HCT116 (cell line): ENCODE data around the gene PXMP4. TPM values are rescaled to one million over a fixed set of nuclear protein-coding genes. Genes with fewer than 3 reads are reported as not detected.

Experiments used
- ATAC-seq: fragments of 200-7000 bp; cut with Tn5 transposase; 2 replicates; pipeline ENCODE4 v1.9.1; 2020; ENCODE audit warnings: mild to moderate bottlenecking, moderate library complexity
- BruUV-seq: library from RNA; stranded (reverse); fragments of 400-500 nt; replicated peaks from 2 replicates; lab custom pipeline; 2021; lab: Mats Ljungman, UMichigan
- CTCF ChIA-PET: fragments of 300-600 bp; sonication (Branson Sonifier 250); formaldehyde crosslinking; loops from one replicate; lab custom pipeline; 2021; ENCODE audit warnings: antibody characterized with exemption; lab: Charles Lee
- POLR2A ChIA-PET: fragments of 300-600, 350-600 bp; sonication (Branson Sonifier 250); formaldehyde crosslinking; loops from one replicate; lab custom pipeline; 2021; ENCODE audit warnings: antibody characterized with exemption; lab: Charles Lee
- RAD21 ChIA-PET, 2 experiments: fragments of 300-600 bp; sonication (Branson Sonifier 250); formaldehyde crosslinking; loops; one replicate each; lab custom pipeline; 2023; ENCODE audit warnings: low total read pairs in 2 of 2; ENCODE audit not compliant: uncharacterized antibody in 2 of 2, unreplicated experiment in 2 of 2, low non-redundant PET in 1 of 2; lab: Charles Lee
- DNase-seq: peaks from one replicate; pipeline ENCODE4 v3.0.0-alpha.2; 2010; ENCODE audit warnings: low read depth, low spot score
- H2AFZ ChIP-seq: fragments of 200-600 bp; shearing (Covaris generic), sonication (generic); 2 replicates; pipeline ENCODE4 v1.6.1; 2017; ENCODE audit warnings: low read depth, mixed run types, mixed read lengths, antibody characterized with exemption, low read length; ENCODE audit not compliant: poor library complexity, severe bottlenecking
- H3K27ac ChIP-seq: 2 replicates; pipeline ENCODE4 v1.5.1; 2012; ENCODE audit warnings: low read depth, low read length
- H3K27me3 ChIP-seq: fragments of 200-600 bp; sonication (generic); 2 replicates; pipeline ENCODE4 v1.6.1; 2016; ENCODE audit warnings: mixed run types, low read length, mixed read lengths; ENCODE audit not compliant: insufficient read depth
- H3K36me3 ChIP-seq, 2 experiments: fragments of 200-500 bp in 1 of 2; fragments of 200-600 bp in 1 of 2; sonication (Bioruptor generic) in 1 of 2; sonication (generic) in 1 of 2; 2 replicates each; pipeline versions ENCODE4 v1.5.1 to v1.6.1; 2014 to 2016; ENCODE audit warnings: low read length in 2 of 2, inconsistent platforms in 1 of 2, mixed read lengths in 1 of 2, mixed run types in 1 of 2; ENCODE audit not compliant: insufficient read depth in 2 of 2, control insufficient read depth in 1 of 2
- H3K4me1 ChIP-seq, 2 experiments: fragments of 200-600 bp in 1 of 2; sonication (generic) in 1 of 2; 2 replicates each; pipeline versions ENCODE4 v1.5.1 to v1.6.1; 2012 to 2017; ENCODE audit warnings: low read length in 2 of 2, inconsistent platforms in 1 of 2, mild to moderate bottlenecking in 1 of 2, mixed read lengths in 1 of 2, mixed run types in 1 of 2, moderate library complexity in 1 of 2; ENCODE audit not compliant: insufficient read depth in 2 of 2, control insufficient read depth in 1 of 2
- H3K4me2 ChIP-seq: fragments of 200-600 bp; sonication (generic); 2 replicates; pipeline ENCODE4 v1.6.1; 2017; ENCODE audit warnings: mixed run types, low read length, mixed read lengths
- H3K4me3 ChIP-seq, 2 experiments: fragments of 200-600 bp in 1 of 2; sonication (generic) in 1 of 2; replicated peaks in 1 of 2; 2 replicates each; pipeline ENCODE4 v1.5.1; 2011 to 2016; ENCODE audit warnings: low read length in 2 of 2, control low read depth in 1 of 2, low read depth in 1 of 2, mild to moderate bottlenecking in 1 of 2, mixed read lengths in 1 of 2, mixed run types in 1 of 2
- H3K79me2 ChIP-seq: fragments of 200-600 bp; sonication (generic); 2 replicates; pipeline ENCODE4 v1.6.1; 2017; ENCODE audit warnings: mild to moderate bottlenecking, mixed run types, low read length, moderate library complexity, mixed read lengths; ENCODE audit not compliant: insufficient read depth
- H3K9ac ChIP-seq: fragments of 200-600 bp; sonication (generic); 2 replicates; pipeline ENCODE4 v1.6.1; 2016; ENCODE audit warnings: low read length, mixed read lengths
- H3K9me2 ChIP-seq: fragments of 200-600 bp; sonication (generic), shearing (Covaris generic); 2 replicates; pipeline ENCODE4 v1.6.1; 2017; ENCODE audit warnings: mixed run types, mild to moderate bottlenecking, moderate library complexity; ENCODE audit not compliant: insufficient read depth
- H3K9me3 ChIP-seq, 2 experiments: fragments of 200-500 bp in 1 of 2; fragments of 200-600 bp in 1 of 2; sonication (Bioruptor generic) in 1 of 2; sonication (generic) in 1 of 2; 2 replicates each; pipeline ENCODE4 v1.6.1; 2014 to 2017; ENCODE audit warnings: low read length in 2 of 2, mixed read lengths in 2 of 2, inconsistent platforms in 1 of 2, low read depth in 1 of 2, mild to moderate bottlenecking in 1 of 2, mixed run types in 1 of 2, moderate library complexity in 1 of 2; ENCODE audit not compliant: control insufficient read depth in 1 of 2, insufficient read depth in 1 of 2
- H4K20me1 ChIP-seq: fragments of 200-600 bp; sonication (generic), shearing (Covaris generic); 2 replicates; pipeline ENCODE4 v1.6.1; 2017; ENCODE audit warnings: mixed run types, mild to moderate bottlenecking, moderate library complexity; ENCODE audit not compliant: insufficient read depth
- EZH2phosphoT487 ChIP-seq: fragments of 200-600 bp; IDR thresholded peaks from 2 replicates; pipeline ENCODE4 v1.6.1; 2018; ENCODE audit warnings: antibody characterized with exemption, borderline replicate concordance
- POLR2AphosphoS5 ChIP-seq: IDR thresholded peaks from 2 replicates; pipeline ENCODE4 v1.6.1; 2011; ENCODE audit warnings: mild to moderate bottlenecking, low read depth, low read length, moderate library complexity
- REST ChIP-seq: IDR thresholded peaks from 2 replicates; pipeline ENCODE4 v1.6.1; 2012; ENCODE audit warnings: low read depth
- SIN3A ChIP-seq: IDR thresholded peaks from 2 replicates; pipeline ENCODE4 v1.6.1; 2012; ENCODE audit warnings: low read depth
- intact Hi-C: fragments of 100-400 bp; cut with micrococcal nuclease; formaldehyde crosslinking; loops from 2 replicates; pipeline ENCODE4 v1.10.0; 2022
- total RNA-seq: library from RNA; stranded (reverse); gene quantifications from one replicate; pipeline ENCODE4 v1.2.1, GENCODE V29; 2021; ENCODE audit not compliant: unreplicated experiment

Gene PXMP4
- total RNA-seq, 1 experiment from 2014 or later: 9.6 TPM

GRCh38 chr20:33688938-33689424 is 31.1 kb downstream of the PXMP4 start:
- Histone ChIP-seq H3K9ac (no peak overlapping the region), H3K79me2 (peaks cover 16% of the 10 kb centered on the region), H2AFZ (no peak overlapping the region), H4K20me1 (no peaks in the 10 kb centered on the region), H3K27ac (no peak overlapping the region), H3K4me3 (no peak overlapping the region), H3K36me3 (no peaks in the 10 kb centered on the region), H3K9me2 (no peaks in the 10 kb centered on the region), H3K4me1 (peaks cover 13 to 32% of the 10 kb centered on the region in 2 experiments), H3K27me3 (no peaks in the 10 kb centered on the region), H3K4me2 (no peak overlapping the region), H3K9me3 (no peaks in the 10 kb centered on the region)
- no peak for DNase-seq
- RAD21 ChIA-PET: no interaction called here
- CTCF ChIA-PET: no interaction called here
- no peak for ATAC-seq
- POLR2A ChIA-PET: no interaction called here
- BruUV-seq: no TSS peak
- intact Hi-C loops: no loop called here
- TF ChIP-seq EZH2phosphoT487 (no peak), POLR2AphosphoS5 (no peak), SIN3A (no peak)

- DNase-seq (no peak), ATAC-seq (no peak)
- Histone ChIP-seq H3K27ac (no peak overlapping the region), H3K4me1 (peaks cover 13 to 35% of the 10 kb centered on the region in 2 experiments), H3K79me2 (peaks cover 23% of the 10 kb centered on the region), H2AFZ (no peak overlapping the region), H3K4me3 (no peak overlapping the region), H3K4me2 (no peak overlapping the region), H3K9ac (no peak overlapping the region), H3K36me3 (no peaks in the 10 kb centered on the region), H4K20me1 (no peaks in the 10 kb centered on the region), H3K27me3 (no peaks in the 10 kb centered on the region), H3K9me2 (no peaks in the 10 kb centered on the region), H3K9me3 (no peaks in the 10 kb centered on the region)
- POLR2A ChIA-PET: no interaction called here
- CTCF ChIA-PET: no interaction called here
- RAD21 ChIA-PET: no interaction called here
- intact Hi-C loops: no loop called here
- no TSS peak for BruUV-seq
- TF ChIP-seq REST: no peak
These were observed 31.8 kb downstream of the PXMP4 start for GRCh38 chr20:33687993-33688937.
